Thymus (tissue), 11 donors: Measurements from ENCODE around the gene OSBPL2. TPM values are rescaled to one million over a fixed set of nuclear protein-coding genes. Genes with fewer than 3 reads are reported as not detected.

Experiments
- DNase-seq, 9 donors: peaks; one replicate each; pipeline ENCODE4 v3.0.0-alpha.2; 2013; ENCODE audit warnings: low spot score in 9 of 9, low read depth in 6 of 9, missing footprints in 1 of 9
- H3K27ac ChIP-seq, 2 donors: one replicate each; pipeline ENCODE4 v1.5.1; 2013; ENCODE audit warnings: control low read depth in 1 of 2, low read depth in 1 of 2, low read length in 1 of 2, mild to moderate bottlenecking in 1 of 2, moderate library complexity in 1 of 2
- H3K27me3 ChIP-seq, 2 donors: one replicate each; pipeline ENCODE4 v1.5.1; 2013; ENCODE audit warnings: low read length in 1 of 2; ENCODE audit not compliant: control insufficient read depth in 2 of 2, insufficient read depth in 1 of 2
- H3K36me3 ChIP-seq, 2 donors: one replicate each; pipeline ENCODE4 v1.5.1; 2013; ENCODE audit warnings: low read length in 1 of 2, mild to moderate bottlenecking in 1 of 2, moderate library complexity in 1 of 2; ENCODE audit not compliant: control insufficient read depth in 2 of 2, insufficient read depth in 2 of 2
- H3K4me1 ChIP-seq, 2 donors: one replicate each; pipeline ENCODE4 v1.5.1; 2013; ENCODE audit warnings: low read length in 2 of 2; ENCODE audit not compliant: control insufficient read depth in 2 of 2, insufficient read depth in 2 of 2
- H3K4me3 ChIP-seq, 2 donors: one replicate each; pipeline ENCODE4 v1.5.1; 2013; ENCODE audit warnings: low read length in 2 of 2, control low read depth in 1 of 2, mild to moderate bottlenecking in 1 of 2
- H3K9me3 ChIP-seq, 2 donors: one replicate each; pipeline ENCODE4 v1.5.1; 2013; ENCODE audit warnings: low read length in 1 of 2, mild to moderate bottlenecking in 1 of 2; ENCODE audit not compliant: control insufficient read depth in 2 of 2, insufficient read depth in 1 of 2
- WGBS: extraction: QIAGEN DNeasy Blood & Tissue Kit; methylation state at CpG from one replicate; pipeline ENCODE4 v1.1.7; 2013; 5-methylcytosine and 5-hydroxymethylcytosine counted together
- polyA plus RNA-seq: library from polyadenylated mRNA; stranded (reverse); fragments of 200-250 nt; gene quantifications from one replicate; pipeline ENCODE4 v1.2.3, GENCODE V29; 2013
- total RNA-seq: library from RNA; stranded (reverse); fragments of 120-200 nt; gene quantifications from one replicate; pipeline ENCODE4 v1.2.4, GENCODE V29; 2013
- donor health status: healthy.

The OSBPL2 gene
- total and polyA plus RNA-seq, 2 donors = 17.4 to 27.4 TPM

DNA sequence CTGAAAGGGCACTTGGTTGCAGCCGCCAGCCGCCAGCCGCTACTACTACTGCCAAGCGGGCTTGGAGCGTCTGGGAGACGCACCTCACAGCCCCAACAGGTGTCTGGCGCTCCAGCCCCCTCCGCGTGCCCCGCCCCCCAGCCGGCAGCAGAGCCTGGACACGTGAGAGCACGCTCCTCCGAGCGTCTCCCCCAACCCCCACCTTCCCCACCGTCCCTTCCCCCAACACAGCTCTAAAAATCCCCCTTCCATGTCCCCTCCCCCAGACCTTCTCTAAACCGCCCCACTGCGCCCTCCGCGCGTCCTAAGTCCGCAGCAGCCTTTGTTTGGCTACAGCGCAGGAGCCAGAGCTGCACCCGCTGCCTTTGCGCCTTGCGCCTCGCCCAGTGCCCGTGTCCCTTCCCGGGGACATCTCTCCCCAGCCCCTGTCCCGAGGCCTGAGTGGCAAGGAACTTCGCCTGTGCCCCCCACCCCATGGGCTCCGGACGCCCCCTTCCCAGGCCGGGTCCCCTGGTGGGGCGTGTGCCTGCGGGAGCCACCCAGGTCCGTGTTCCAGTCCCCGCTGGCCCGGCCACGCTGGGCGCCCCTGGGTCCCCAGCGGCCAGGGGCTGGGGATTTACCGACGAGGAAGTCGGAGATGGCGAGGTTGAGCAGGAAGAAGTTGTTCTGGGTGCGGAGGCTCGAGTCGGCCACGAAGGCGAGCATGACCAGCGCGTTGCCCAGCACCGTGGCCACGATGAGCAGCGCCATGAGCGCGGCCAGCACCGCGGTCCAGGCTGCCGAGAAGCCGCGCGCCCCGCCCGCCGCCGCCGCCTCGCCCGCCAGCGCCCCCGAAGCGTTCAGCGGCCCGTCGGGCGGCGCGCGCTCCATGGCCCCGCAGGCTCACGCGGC lies 19.0 kb upstream of the OSBPL2 start:
- 4% methylated on average over 84 of the region's 84 CpGs for WGBS
- peak overlapping the region in 1 of 2 donors; percentile 45 for H3K4me3 ChIP-seq
- H3K27ac ChIP-seq = no peak overlapping the region
- no peaks in the 10 kb centered on the region for H3K9me3 ChIP-seq
- H3K36me3 ChIP-seq = no peaks in the 10 kb centered on the region
- H3K4me1 ChIP-seq = peaks cover 3 to 4% of the 10 kb centered on the region in 2 donors
- H3K27me3 ChIP-seq = peaks cover 48 to 92% of the 10 kb centered on the region in 2 donors
- DNase-seq = no peak

DNA sequence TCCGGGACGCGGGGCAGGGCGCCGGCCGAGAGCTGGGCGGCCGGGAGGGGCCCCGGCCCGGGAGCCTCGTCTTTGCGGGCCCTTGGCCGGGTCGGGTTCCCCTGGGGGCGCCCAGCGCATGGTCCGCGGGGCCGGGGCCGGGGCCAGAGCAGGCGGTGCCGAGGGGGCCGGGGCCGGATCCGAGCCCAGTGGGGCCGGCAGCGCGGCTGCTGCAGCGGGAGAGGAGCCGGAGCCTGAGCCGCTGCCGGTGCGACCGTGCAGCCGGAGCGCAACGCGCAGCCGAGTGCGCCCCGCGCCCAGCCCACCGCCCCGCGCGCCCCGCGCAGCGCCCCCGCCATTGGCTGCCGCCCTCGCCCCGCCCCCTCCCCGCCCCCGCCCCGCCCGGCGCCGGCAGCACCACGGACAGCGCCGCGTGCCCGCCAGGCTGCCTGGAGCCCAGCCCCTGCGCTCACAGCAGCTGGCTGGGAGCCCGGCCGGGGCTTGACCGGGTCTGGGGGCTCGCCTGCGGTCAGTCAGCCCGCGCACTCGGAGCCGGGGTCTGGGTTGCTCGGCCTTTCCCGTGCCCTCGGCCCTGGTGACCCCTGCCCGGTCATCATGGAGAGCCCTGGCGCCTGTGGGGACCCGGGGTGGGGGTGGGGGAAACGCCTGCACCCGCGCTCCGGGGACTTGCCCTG lies 18.2 kb upstream of the OSBPL2 start, which contains the start of gene HRH3:
Gene HRH3, minus strand, starts transcription at position 287 of the 674 bp plus-strand sequence. CDS start 308 bp downstream, outside the sequence.
- H3K4me3 ChIP-seq = peak within 1 kb of the TSS in 1 of 2 donors; percentile 45
- peaks cover 3 to 4% of the 10 kb centered on the region in 2 donors for H3K4me1 ChIP-seq
- DNase-seq = peak in 5 of 9 donors; percentile 34 to 69 (median 52)
- H3K9me3 ChIP-seq = no peaks in the 10 kb centered on the region
- H3K36me3 ChIP-seq = no peaks in the 10 kb centered on the region
- no peak within 1 kb of the TSS for H3K27ac ChIP-seq
- 2% methylated on average over 84 of the region's 84 CpGs for WGBS
- H3K27me3 ChIP-seq = peaks cover 48 to 92% of the 10 kb centered on the region in 2 donors

DNA sequence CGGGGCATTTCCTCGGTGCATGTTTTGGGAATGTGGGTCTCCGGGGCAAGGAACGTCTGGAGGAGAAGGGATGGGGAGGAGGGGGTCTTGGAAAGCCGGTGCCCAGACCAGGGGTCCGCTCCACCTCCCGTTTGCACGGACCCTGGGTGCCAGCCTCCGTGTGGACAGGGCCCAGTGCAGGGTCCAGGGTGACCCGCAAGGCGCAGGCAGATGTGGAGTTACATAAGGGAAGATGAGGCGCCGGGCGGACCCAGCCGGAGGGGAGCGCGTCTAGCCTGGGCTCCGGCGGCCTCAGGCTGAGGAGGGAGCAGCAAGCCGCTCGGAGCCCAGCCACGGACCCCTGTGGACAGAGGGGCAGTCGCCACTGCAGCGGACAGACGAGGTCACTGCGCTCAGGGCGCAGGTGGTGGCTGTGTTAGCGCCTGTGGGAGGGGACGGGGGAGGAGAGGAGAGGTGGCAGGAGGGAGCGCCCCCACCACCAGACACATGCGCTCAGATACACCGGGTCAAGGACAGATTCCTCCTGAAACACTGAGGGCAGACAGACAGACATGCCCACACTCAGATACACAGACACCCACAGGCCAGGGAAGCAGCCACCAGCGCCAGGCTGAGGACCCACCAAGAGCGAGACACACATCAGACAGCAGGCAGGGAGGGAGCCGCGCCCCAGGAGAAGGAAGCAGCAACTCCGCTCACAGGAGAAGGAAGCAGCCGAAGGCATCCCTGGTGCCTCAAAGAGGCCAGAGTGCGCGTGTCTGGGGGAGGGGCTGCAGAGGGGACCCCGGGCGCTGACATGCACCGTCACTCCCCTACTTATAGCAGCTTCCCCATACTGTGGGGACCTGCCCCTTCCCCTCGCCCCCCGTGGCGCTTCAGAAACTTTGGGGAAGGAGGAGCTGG lies 17.4 kb upstream of the OSBPL2 start:
- 6% methylated on average over 46 of the region's 46 CpGs for WGBS
- Histone ChIP-seq H3K4me1 (peaks cover 3 to 4% of the 10 kb centered on the region in 2 donors), H3K27ac (no peak overlapping the region), H3K4me3 (no peak overlapping the region), H3K9me3 (no peaks in the 10 kb centered on the region), H3K36me3 (no peaks in the 10 kb centered on the region), H3K27me3 (peaks cover 48 to 93% of the 10 kb centered on the region in 2 donors)
- DNase-seq = no peak

DNA sequence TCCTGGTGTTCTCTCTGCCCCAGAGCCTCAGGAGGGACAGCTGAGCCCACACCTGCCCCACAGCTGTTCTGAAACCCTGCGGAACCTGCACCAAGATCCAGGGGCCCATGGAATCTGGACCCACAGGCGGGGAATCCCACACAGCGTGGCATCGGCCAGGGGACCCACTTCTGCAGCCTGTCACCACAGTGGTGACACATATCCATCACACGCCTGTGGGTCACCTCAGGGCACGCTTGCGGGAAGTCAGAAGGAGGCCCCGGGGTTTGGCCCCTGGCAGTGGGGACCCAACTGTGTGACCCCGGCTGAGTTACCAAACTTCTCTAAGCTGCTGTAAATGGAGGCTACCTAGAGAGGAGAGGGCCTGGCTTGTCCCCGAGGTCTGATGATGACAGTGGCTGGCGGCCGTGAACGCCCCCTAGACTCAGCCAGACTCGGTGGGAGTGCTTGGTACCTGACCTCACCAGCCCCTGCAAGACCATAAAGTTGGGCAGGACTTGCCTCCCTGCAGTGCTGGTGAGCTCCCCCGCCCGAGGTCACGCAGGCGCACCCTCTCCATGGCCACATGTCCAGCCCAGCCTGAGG lies 16.0 kb upstream of the OSBPL2 start:
- WGBS = 92% methylated on average over 18 of the region's 18 CpGs
- H3K27me3 ChIP-seq = peaks cover 38 to 93% of the 10 kb centered on the region in 2 donors

DNA sequence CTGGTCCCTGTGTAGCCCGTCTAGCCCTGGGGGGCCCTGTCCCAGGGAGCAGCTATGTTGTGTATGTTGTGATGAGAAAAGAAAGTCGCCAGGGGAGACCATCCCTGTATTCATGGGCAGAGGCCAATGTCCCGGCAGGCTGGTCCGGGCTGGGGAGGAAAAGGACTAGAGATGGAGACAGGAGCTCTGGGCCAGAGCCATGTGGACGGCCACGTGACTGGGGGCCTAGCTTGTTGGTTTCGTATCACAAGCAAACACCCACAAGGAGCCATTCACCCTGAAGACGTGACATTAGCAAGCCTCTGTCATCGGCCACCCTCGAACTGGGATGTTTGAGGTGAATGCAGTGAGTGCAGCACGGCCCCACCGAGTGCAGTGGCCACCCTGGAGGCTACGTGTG lies 15.3 kb upstream of the OSBPL2 start:
- no peak for DNase-seq
- 86% methylated on average over 13 of the region's 13 CpGs for WGBS
- Histone ChIP-seq H3K36me3 (no peaks in the 10 kb centered on the region), H3K27ac (no peak overlapping the region), H3K9me3 (no peaks in the 10 kb centered on the region), H3K4me1 (peaks cover 3 to 4% of the 10 kb centered on the region in 2 donors), H3K4me3 (no peak overlapping the region), H3K27me3 (peaks cover 36 to 93% of the 10 kb centered on the region in 2 donors)

More for the DNA sequence above, 16.0 kb upstream of the OSBPL2 start:
- no peak for DNase-seq
- no peak overlapping the region for H3K27ac ChIP-seq
- H3K4me3 ChIP-seq = no peak overlapping the region
- no peaks in the 10 kb centered on the region for H3K9me3 ChIP-seq
- H3K4me1 ChIP-seq = peaks cover 3 to 4% of the 10 kb centered on the region in 2 donors
- no peaks in the 10 kb centered on the region for H3K36me3 ChIP-seq

DNA sequence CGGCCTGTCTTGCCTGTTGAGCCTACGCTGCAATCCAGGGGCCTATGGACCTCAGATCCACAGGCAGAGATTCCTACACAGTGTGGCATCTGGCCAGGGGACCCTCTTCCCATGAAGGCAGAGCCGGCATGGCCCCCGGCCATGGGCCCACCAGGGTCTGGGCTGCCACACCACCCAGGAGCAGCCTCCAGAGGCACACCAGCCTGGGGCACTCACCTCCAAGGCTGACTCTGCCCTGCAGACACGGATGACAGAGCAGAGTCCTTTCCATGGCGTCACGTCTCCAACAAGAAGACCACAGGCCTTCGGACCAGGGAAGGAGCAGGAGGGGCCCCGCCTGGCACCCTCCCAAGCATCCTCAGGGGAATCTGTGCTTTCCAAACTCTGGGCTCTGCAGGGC lies 14.8 kb upstream of the OSBPL2 start:
- Histone ChIP-seq H3K36me3 (no peaks in the 10 kb centered on the region), H3K4me3 (no peak overlapping the region)

DNA sequence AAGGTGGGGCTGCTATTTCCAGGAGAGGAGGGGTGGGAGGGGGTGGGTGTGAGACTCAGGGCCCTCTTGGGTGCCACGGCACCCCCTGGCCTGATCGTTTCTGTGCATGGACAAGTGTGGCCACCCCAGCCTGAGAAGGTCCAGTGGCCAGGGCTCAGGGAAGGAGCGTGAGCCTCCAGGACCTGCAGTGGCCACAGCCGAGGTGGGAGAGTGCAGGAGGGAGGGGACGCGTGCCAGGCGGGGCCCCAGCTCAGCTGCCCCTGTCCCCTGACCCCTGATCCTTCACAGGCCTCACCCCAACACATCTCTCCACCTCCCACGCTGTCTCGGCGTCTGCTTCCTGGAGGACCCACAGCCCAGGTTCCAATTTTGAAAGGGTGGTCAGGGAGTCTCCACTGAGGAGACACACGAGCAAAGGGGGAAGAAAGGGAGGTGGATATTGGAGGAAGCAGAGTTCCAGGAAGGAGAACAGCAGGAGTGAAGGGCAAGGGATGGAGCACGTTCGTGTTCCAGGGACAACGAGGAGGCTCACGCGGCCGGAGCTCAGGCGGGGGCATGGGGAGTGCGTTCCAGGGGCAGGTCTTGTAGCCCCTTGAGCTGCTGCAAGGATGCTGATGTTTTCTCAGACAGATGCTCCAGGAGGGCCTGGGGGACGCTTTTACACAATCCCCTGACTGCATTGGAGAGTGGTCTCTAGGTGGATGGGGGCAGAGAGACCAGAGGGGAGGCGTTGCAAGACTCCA lies 14.0 kb upstream of the OSBPL2 start:
- WGBS = 72% methylated on average over 21 of the region's 21 CpGs
- H3K9me3 ChIP-seq = no peaks in the 10 kb centered on the region
- peaks cover 23 to 86% of the 10 kb centered on the region in 2 donors for H3K27me3 ChIP-seq
- no peaks in the 10 kb centered on the region for H3K36me3 ChIP-seq
- H3K27ac ChIP-seq = no peak overlapping the region
- no peak overlapping the region for H3K4me3 ChIP-seq
- peaks cover 3% of the 10 kb centered on the region in 2 donors for H3K4me1 ChIP-seq
- DNase-seq = no peak

More for the DNA sequence above, 14.8 kb upstream of the OSBPL2 start:
- Histone ChIP-seq H3K9me3 (no peaks in the 10 kb centered on the region), H3K27me3 (peaks cover 30 to 93% of the 10 kb centered on the region in 2 donors), H3K27ac (no peak overlapping the region), H3K4me1 (peaks cover 3 to 4% of the 10 kb centered on the region in 2 donors)
- 89% methylated on average over 9 of the region's 9 CpGs for WGBS
- DNase-seq = no peak

DNA sequence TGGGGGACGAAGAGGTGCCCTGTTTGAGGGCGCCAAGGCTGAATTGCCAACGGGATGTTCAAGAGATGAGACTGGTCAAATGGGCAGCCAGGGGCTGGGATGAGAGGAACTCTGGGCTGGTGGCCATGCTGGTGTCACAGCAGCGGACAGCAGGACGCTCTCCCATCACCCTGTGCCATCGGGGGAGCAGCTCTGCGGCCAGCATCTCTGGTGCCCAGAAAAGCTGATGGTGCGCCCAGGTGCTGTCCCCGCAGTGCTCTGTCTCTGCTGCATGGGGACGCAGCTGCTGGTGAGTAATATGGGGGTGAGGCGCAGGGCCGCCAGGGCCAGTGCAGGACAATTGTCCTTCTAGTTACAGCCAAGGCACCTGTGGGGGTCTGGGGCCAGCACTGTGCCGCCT lies 13.3 kb upstream of the OSBPL2 start:
- Histone ChIP-seq H3K9me3 (no peaks in the 10 kb centered on the region), H3K27ac (no peak overlapping the region), H3K36me3 (no peaks in the 10 kb centered on the region), H3K27me3 (peaks cover 16 to 81% of the 10 kb centered on the region in 2 donors), H3K4me1 (peaks cover 0 to under 1% of the 10 kb centered on the region in 2 donors), H3K4me3 (no peak overlapping the region)
- 92% methylated on average over 13 of the region's 13 CpGs for WGBS
- no peak for DNase-seq
